Common myeloid progenitor, CD34-positive (primary cell): ENCODE data around the gene C2CD2.

Experiments used
- CTCF ChIA-PET: fragments of 350-600 bp; sonication (Branson Sonifier 250); formaldehyde crosslinking; loops from one replicate; lab custom pipeline; 2021; ENCODE audit warnings: antibody characterized with exemption; lab: Charles Lee
- POLR2A ChIA-PET: fragments of 350-600 bp; sonication (Branson Sonifier 250); formaldehyde crosslinking; loops from one replicate; lab custom pipeline; 2021; ENCODE audit warnings: antibody characterized with exemption; lab: Charles Lee
- DNase-seq, 3 donors: peaks; one replicate each; pipeline versions ENCODE4 v3.0.0 to v3.0.0-alpha.2; 2013
- H3K27ac ChIP-seq, 2 experiments: 1 replicate in 1 of 2; 2 replicates in 1 of 2; pipeline ENCODE4 v1.7.0; 2013; ENCODE audit warnings: inconsistent platforms in 2 of 2, low read length in 2 of 2, mild to moderate bottlenecking in 2 of 2, low read depth in 1 of 2, moderate library complexity in 1 of 2; ENCODE audit not compliant: severe bottlenecking in 2 of 2, insufficient read depth in 1 of 2, poor library complexity in 1 of 2
- H3K27me3 ChIP-seq, 5 experiments: replicated peaks in 2 of 5; 1 replicate in 3 of 5; 2 replicates in 2 of 5; pipeline versions ENCODE4 v1.6.1 to v1.7.0; 2013; ENCODE audit warnings: low read length in 4 of 5, mild to moderate bottlenecking in 2 of 5, moderate library complexity in 2 of 5, inconsistent platforms in 1 of 5; ENCODE audit not compliant: insufficient read depth in 5 of 5, control insufficient read depth in 4 of 5
- H3K36me3 ChIP-seq, 4 experiments: 1 replicate in 2 of 4; 2 replicates in 2 of 4; pipeline versions ENCODE4 v1.6.1 to v1.7.0; 2013; ENCODE audit warnings: low read length in 3 of 4, control low read depth in 1 of 4, mild to moderate bottlenecking in 1 of 4; ENCODE audit not compliant: control insufficient read depth in 4 of 4, insufficient read depth in 4 of 4
- H3K4me1 ChIP-seq, 4 experiments: 1 replicate in 3 of 4; 2 replicates in 1 of 4; pipeline versions ENCODE4 v1.6.1 to v1.7.1; 2013; ENCODE audit warnings: low read length in 3 of 4, mild to moderate bottlenecking in 3 of 4, control low read depth in 1 of 4, inconsistent platforms in 1 of 4, moderate library complexity in 1 of 4; ENCODE audit not compliant: control insufficient read depth in 4 of 4, insufficient read depth in 4 of 4; ENCODE audit errors: control extremely low read depth in 1 of 4
- H3K4me3 ChIP-seq, 7 experiments: 1 replicate in 4 of 7; 2 replicates in 3 of 7; pipeline versions ENCODE4 v1.5.1 to v1.7.0; 2013; ENCODE audit warnings: mild to moderate bottlenecking in 7 of 7, low read length in 6 of 7, moderate library complexity in 6 of 7, inconsistent platforms in 2 of 7, low read depth in 2 of 7, control low read depth in 1 of 7; ENCODE audit not compliant: insufficient read depth in 4 of 7, control insufficient read depth in 1 of 7; ENCODE audit errors: extremely low read depth in 1 of 7
- H3K9me3 ChIP-seq, 5 experiments: 1 replicate in 4 of 5; 2 replicates in 1 of 5; pipeline versions ENCODE4 v1.6.1 to v1.7.1; 2013; ENCODE audit warnings: low read length in 4 of 5, mild to moderate bottlenecking in 2 of 5, inconsistent platforms in 1 of 5, low read depth in 1 of 5, moderate library complexity in 1 of 5; ENCODE audit not compliant: control insufficient read depth in 4 of 5, insufficient read depth in 2 of 5; ENCODE audit errors: control extremely low read depth in 1 of 5
- WGBS: methylation state at CpG from one replicate; pipeline ENCODE4 v1.1.5; 2013; ENCODE audit not compliant: insufficient coverage; 5-methylcytosine and 5-hydroxymethylcytosine counted together

C2CD2 gene

DNA sequence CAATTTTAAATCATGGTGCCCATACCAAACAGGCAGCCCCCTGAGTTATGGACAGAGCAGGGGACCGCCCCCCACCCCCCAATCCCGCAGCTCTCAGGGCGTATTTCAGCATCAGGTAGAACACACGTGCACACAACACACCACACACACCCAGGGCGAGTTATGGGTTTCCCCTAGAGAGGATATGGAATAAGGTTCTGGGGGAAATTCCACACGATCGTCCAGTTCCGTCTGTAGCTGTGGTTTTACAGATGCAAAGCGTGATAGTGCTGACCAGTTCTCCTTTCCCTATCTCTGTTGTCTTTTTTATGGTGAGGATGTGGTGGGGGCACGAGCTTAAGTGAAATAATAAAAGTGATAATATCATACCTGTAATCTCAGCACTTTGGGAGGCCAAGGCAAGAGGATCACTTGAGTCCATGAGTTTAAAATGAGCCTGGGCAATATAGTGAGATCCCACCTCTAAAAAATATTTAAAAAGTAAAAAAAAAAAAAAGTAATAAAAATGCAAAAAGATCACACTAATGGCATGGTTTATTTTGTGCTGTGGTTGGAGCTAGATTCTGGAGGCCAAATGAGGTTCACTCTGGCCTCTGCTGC, 25.1 kb downstream of the C2CD2 start:
- POLR2A ChIA-PET = interaction anchor here (0.5 to 1.4 kb wide), 5 partner anchors 33 to 191 kb away, joined by 3 to 9 read pairs (median 3); partner anchors contain the start of gene PRDM15
- WGBS = 0% methylated on average over 4 of the region's 10 CpGs
- Histone ChIP-seq H3K4me3 (no peak overlapping the region), H3K27me3 (no peaks in the 10 kb centered on the region), H3K9me3 (no peaks in the 10 kb centered on the region), H3K27ac (peak overlapping the region in 1 of 2 experiments; percentile 11), H3K36me3 (no peaks in the 10 kb centered on the region), H3K4me1 (peaks cover 28 to 97% (median 88%) of the 10 kb centered on the region in 4 experiments)
- CTCF ChIA-PET = interaction anchor here (1.0 to 2.4 kb wide), 11 partner anchors 8 to 216 kb away, joined by 3 to 9 read pairs (median 5); no protein-coding TSS in a partner anchor
- peak; percentile 56 to 95 (median 94) for DNase-seq

DNA sequence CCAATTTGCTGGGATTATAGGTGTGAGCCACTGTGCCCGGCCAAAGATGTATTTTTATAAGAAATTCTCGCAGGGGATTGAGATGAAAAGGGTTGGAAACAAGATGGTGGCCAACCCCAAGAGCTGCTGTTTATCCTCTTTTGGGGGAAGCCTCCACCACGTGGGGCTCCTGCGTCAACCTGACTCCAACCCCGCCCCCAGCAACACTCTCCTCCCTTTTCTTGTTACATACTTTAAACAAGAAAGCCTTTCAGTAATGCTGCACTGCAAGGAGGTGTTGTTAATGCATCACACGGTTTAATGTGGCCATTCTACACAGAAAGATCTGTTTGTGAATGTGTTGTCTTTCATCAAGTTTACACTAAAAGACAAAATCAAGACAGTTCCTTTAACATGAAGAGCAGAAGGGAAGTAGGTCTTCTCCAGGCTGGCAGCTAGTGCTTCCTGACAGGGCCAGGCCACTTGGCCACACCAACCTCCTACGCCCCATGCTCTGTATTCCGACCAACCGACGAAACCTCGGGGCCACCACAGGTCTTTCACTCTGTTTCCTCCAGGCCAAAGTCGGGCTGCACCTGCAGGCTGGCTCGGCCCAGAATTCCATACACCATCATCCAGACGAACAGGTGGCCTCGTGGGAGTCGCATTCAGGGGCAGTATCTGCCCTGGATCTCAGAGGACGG, 25.9 kb downstream of the C2CD2 start:
- Histone ChIP-seq H3K9me3 (no peaks in the 10 kb centered on the region), H3K4me1 (peaks cover 28 to 97% (median 88%) of the 10 kb centered on the region in 4 experiments), H3K36me3 (no peaks in the 10 kb centered on the region), H3K27me3 (no peaks in the 10 kb centered on the region), H3K4me3 (peak overlapping the region in 3 of 7 experiments; percentile 10 to 30 (median 25)), H3K27ac (peak overlapping the region in 1 of 2 experiments; percentile 49)
- peak in 2 of 3 donors; percentile 48 to 64 for DNase-seq
- ChIA-PET CTCF (interaction anchor here (1.6 to 2.4 kb wide), 4 partner anchors 7 to 111 kb away, joined by 6 to 9 read pairs (median 8); no protein-coding TSS in a partner anchor), POLR2A (interaction anchor here (0.5 to 1.4 kb wide), 4 partner anchors 48 to 192 kb away, joined by 3 to 9 read pairs (median 4); partner anchors contain the start of gene PRDM15)
- WGBS = 13% methylated on average over 9 of the region's 17 CpGs

DNA sequence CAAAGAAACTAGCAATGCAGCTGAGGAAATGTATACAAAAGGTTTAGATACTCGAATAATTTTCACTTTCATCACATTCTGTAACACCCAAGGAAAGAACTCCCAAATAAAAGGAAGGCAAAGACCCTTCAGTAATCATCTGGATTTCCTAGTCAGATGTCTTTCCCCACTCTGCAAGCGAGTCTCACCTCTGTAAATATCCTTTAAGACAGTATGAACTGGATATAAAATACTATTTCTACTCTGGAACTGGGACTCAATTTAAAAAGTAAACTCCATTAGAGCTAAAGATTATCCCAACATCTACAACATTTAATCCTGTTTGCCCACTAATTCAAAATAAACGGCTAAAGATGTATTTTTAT, 27.0 kb downstream of the C2CD2 start:
- H3K36me3 ChIP-seq = no peaks in the 10 kb centered on the region
- no peaks in the 10 kb centered on the region for H3K9me3 ChIP-seq
- ChIA-PET POLR2A (interaction anchor here (0.7 to 1.1 kb wide), 4 partner anchors 16 to 49 kb away, joined by 3 to 6 read pairs (median 3); partner anchors contain the start of gene PRDM15), CTCF (interaction anchor here (0.9 to 2.0 kb wide), 8 partner anchors 10 to 191 kb away, joined by 3 to 9 read pairs (median 4); no protein-coding TSS in a partner anchor)
- 0% methylated on average over 1 of the region's 3 CpGs for WGBS
- no peak for DNase-seq
- no peaks in the 10 kb centered on the region for H3K27me3 ChIP-seq
- H3K4me1 ChIP-seq = peaks cover 29 to 97% (median 89%) of the 10 kb centered on the region in 4 experiments
- peak overlapping the region; percentile 64 to 84 for H3K27ac ChIP-seq
- peak overlapping the region in 6 of 7 experiments; percentile 56 to 78 (median 65) for H3K4me3 ChIP-seq

DNA sequence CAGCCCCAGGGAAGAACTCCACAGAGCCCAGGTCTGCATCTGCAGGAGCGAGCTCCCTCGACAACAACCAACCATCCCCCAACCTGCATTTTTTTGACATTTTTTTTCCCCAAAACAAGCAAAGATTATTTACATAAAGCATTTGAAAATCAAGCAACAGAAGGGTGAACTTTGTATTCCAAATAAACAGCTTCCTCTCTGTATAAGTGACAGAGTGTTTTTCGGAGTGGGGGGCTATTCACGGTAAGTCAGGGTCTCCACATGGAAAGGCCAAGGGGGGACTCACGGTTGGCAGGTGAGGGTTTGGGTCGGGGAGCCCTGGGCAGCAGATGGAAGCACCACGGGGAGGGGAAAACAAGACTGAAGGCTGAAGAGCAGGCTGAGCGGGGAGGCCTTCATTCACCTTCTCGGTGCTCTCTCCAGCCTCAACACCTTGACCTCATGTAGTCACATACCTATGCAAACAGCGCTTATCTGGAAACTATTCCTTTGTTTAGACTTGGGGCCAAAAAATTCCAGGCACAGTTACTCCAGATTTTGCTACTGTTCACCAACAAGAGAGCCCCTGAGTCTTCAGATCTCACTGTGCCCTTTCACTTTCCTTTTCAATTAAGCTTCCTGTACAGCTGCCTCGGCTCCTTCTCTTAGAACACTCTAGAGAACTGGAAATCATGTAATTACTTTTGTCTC, 27.6 kb downstream of the C2CD2 start:
- H3K27me3 ChIP-seq = no peaks in the 10 kb centered on the region
- ChIA-PET CTCF (interaction anchor here (0.9 to 2.0 kb wide), 9 partner anchors 9 to 191 kb away, joined by 3 to 9 read pairs (median 4); no protein-coding TSS in a partner anchor), POLR2A (interaction anchor here (0.6 to 1.1 kb wide), 5 partner anchors 16 to 192 kb away, joined by 3 to 6 read pairs (median 3); partner anchors contain the start of gene PRDM15)
- peaks cover 35 to 99% (median 94%) of the 10 kb centered on the region in 4 experiments for H3K4me1 ChIP-seq
- H3K27ac ChIP-seq = peak overlapping the region; percentile 64 to 84
- WGBS = 20% methylated on average over 10 of the region's 11 CpGs
- H3K36me3 ChIP-seq = no peaks in the 10 kb centered on the region
- H3K4me3 ChIP-seq = peak overlapping the region in 6 of 7 experiments; percentile 56 to 78 (median 65)
- H3K9me3 ChIP-seq = no peaks in the 10 kb centered on the region
- peak; percentile 64 to 88 (median 79) for DNase-seq

DNA sequence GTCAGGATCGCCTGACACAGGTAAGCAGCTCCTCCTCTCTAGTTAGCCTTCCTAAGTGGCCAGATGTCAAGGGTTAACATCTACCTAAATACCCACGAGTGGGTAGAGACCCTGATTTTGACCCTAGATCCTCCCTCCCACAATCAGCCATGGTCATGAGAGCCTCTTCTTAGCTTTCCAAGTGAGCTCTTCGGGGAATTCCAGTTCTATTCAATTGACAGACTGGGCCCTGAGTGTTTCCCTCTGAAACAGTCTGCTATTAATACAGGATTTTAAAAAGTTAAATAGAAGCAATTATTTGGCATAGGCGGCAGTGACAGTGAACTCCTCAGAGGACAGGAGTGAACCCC, 28.1 kb downstream of the C2CD2 start:
- peak overlapping the region in 5 of 7 experiments; percentile 62 to 78 (median 66) for H3K4me3 ChIP-seq
- 56% methylated on average over 2 of the region's 4 CpGs for WGBS
- no peaks in the 10 kb centered on the region for H3K27me3 ChIP-seq
- peaks cover 39 to 99% (median 93%) of the 10 kb centered on the region in 4 experiments for H3K4me1 ChIP-seq
- peak overlapping the region; percentile 64 to 84 for H3K27ac ChIP-seq
- DNase-seq = no peak
- POLR2A ChIA-PET = interaction anchor here (0.6 to 2.7 kb wide), 2 partner anchors 46 to 193 kb away, joined by 3 to 12 read pairs; partner anchors contain the start of gene PRDM15
- no peaks in the 10 kb centered on the region for H3K36me3 ChIP-seq
- CTCF ChIA-PET = interaction anchor here (1.3 to 2.0 kb wide), 4 partner anchors 30 to 192 kb away, joined by 3 to 9 read pairs (median 6); no protein-coding TSS in a partner anchor
- H3K9me3 ChIP-seq = no peaks in the 10 kb centered on the region

DNA sequence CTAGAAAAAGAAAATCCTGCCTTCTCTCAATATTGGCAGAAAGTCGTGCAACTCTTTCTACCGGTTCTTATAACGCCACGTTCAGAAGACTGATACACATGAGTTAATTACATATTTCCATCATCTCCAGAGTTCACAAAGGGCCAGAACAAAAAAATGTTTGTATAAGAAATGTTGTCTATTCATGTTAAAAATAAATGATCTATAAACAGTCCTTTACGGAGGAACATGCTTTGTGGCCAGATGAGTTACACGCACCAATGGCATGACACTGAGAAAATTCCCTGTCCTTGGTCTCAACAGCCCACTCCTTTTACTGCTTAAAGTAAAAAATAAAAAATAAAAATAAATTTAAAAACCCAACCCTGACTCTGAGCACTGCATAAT, 29.5 kb downstream of the C2CD2 start:
- no CpG with 5 or more reads among the region's 6 CpGs for WGBS
- Histone ChIP-seq H3K4me1 (peaks cover 33 to 94% (median 91%) of the 10 kb centered on the region in 4 experiments), H3K27me3 (no peaks in the 10 kb centered on the region), H3K9me3 (no peaks in the 10 kb centered on the region), H3K36me3 (peaks cover 0 to 4% (median 1%) of the 10 kb centered on the region in 4 experiments), H3K27ac (peak overlapping the region in 1 of 2 experiments; percentile 37), H3K4me3 (peak overlapping the region in 2 of 7 experiments; percentile 45 to 57)
- CTCF ChIA-PET = interaction anchor here (1.0 to 3.4 kb wide), 7 partner anchors 8 to 193 kb away, joined by 3 to 22 read pairs (median 3); no protein-coding TSS in a partner anchor
- POLR2A ChIA-PET = interaction anchor here (0.9 to 2.7 kb wide), 3 partner anchors 8 to 194 kb away, joined by 3 to 19 read pairs (median 12); partner anchors contain the start of gene PRDM15
- no peak for DNase-seq
